HG02840 (cell line): ENCODE measurements around the gene VSIG4.
"Not testable (repeated sequence)": the region's sequence is repeated elsewhere in the genome, so short reads cannot be mapped to it uniquely, and the experiment has no call there.

Source experiments
- ATAC-seq: cut with Tn5 transposase; IDR thresholded peaks from one replicate; pipeline ENCODE4 v1.9.1; 2021; ENCODE audit warnings: mild to moderate bottlenecking, moderate library complexity, moderate number of reproducible peaks; ENCODE audit not compliant: unreplicated experiment, low FRiP score

Gene VSIG4

GRCh38 chrX:65987811-65988210, 52.1 kb downstream of the VSIG4 start:
- no peak for ATAC-seq

GRCh38 chrX:65985922-65986588, 53.8 kb downstream of the VSIG4 start:
- peak; percentile 67 for ATAC-seq

DNA sequence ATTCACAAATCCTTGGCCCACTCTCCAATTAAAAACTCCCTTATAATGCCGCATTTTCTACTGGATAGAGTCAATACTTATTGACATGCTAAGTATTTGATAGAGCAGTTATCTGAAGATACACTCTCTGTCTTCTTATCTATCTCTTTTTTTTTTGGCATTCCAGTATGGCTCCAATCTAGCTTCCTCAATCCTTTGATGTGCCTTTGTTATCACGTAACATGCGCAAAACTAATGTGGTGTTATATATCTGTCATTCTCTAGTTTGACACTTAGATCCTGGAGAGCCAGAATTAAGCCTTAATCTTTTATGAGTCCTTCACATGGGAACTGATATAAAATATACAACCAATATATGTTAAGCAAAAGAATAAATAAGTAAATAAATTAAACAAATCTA, 54.7 kb downstream of the VSIG4 start:
- ATAC-seq: no peak

DNA sequence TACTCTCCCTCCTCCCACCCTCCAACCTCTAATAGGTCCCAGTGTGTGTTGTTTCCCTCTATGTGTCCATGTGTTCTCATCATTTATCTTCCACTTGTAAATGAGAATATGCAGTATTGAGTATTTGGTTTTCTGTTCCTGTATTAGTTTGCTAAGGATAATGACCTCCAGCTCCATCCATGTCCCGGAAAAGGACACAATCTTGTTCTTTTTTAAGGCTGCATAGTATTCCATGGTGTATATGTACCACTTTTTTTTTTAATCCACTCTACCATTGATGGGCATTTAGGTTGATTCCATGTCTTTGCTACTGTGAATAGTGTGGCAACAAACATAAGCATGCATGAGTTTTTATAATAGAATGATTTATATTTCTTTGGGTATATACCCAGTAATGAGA, 62.7 kb downstream of the VSIG4 start:
- not testable (repeated sequence) for ATAC-seq

- no peak for ATAC-seq
Observed at GRCh38 chrX:65976161-65976560, 63.7 kb downstream of the VSIG4 start.

- ATAC-seq: not testable (repeated sequence)
Observed at GRCh38 chrX:65975161-65975751, 64.6 kb downstream of the VSIG4 start.
